Measurements from ENCODE around the gene ARHGAP35. TPM values are rescaled to one million over a fixed set of nuclear protein-coding genes. Genes with fewer than 3 reads are reported as not detected.

ARHGAP35 gene
- total and polyA plus RNA-seq, 2 donors (not counting 3 experiments of a cell fraction or from before 2014, with no cell fraction given), result 25.7 to 51.3 TPM

GRCh38 chr19:46898731-46899130, 37.9 kb downstream of the ARHGAP35 start:
- peaks cover 27% of the 10 kb centered on the region for H3K79me2 ChIP-seq (ENCODE audit: control insufficient read depth, insufficient read depth, low read length)
- BruUV-seq (replicated peaks), result no TSS peak
- no peak for DNase-seq (ENCODE audit: low read depth, low spot score)

DNA sequence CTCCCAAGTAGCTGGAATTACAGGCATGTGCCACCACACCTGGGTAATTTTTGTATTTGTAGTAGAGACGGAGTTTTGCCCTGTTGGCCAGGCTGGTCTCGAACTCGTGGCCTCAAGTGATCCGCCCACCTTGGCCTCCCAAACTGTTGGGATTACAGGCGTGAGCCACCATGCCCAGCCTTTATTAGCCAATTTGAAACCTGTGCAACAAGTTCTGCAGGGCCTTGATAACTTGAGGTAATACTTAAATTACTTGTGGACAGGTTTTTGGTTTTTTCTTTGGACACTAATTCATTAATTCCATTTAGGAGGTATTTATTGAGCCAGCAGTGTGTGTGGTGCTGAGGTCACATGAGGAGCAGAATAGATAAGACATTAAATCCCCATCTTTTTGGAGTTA, 39.5 kb downstream of the ARHGAP35 start:
- peaks cover 35% of the 10 kb centered on the region for H3K79me2 ChIP-seq (ENCODE audit: control insufficient read depth, insufficient read depth, low read length)
- peaks cover 30% of the 10 kb centered on the region for H3K4me1 ChIP-seq (ENCODE audit: control insufficient read depth, extremely low read depth, insufficient read depth, low read length)
- no peaks in the 10 kb centered on the region for H3K9me1 ChIP-seq (replicated peaks; ENCODE audit: control insufficient read depth, extremely low read depth, insufficient read depth, low read length)
- H4K20me1 ChIP-seq (replicated peaks; ENCODE audit: control insufficient read depth, extremely low read depth, insufficient read depth, low read length), result peaks cover 12% of the 10 kb centered on the region
- no peak overlapping the region for H3K9ac ChIP-seq (replicated peaks; ENCODE audit: extremely low read depth, insufficient read depth, low read length)
- H2AFZ ChIP-seq (ENCODE audit: low read depth, low read length), result no peak overlapping the region
- no peak overlapping the region for H3K4me3 ChIP-seq (replicated peaks in 1 of 3; ENCODE audit: insufficient read depth in 1 of 3, low read depth in 1 of 3, low read length in 3 of 3)
- no peak for TF ChIP-seq MYC (IDR thresholded peaks at IDR 0.05; ENCODE audit: low read depth, low read length)
- TF ChIP-seq JUN (IDR thresholded peaks at IDR 0.05; ENCODE audit: borderline replicate concordance, insufficient read depth, insufficient read length, low read depth), result no peak
- TF ChIP-seq EZH2 (IDR thresholded peaks at IDR 0.05; ENCODE audit: borderline replicate concordance, low read depth, low read length, severe bottlenecking), result no peak
- TF ChIP-seq POLR2AphosphoS5 (IDR thresholded peaks at IDR 0.05; ENCODE audit: insufficient read depth, low read depth, low read length), result no peak
- no peak for TF ChIP-seq FOS (IDR thresholded peaks at IDR 0.05; ENCODE audit: borderline replicate concordance, insufficient read depth, low read length)
- no peak for TF ChIP-seq POLR2A (IDR thresholded peaks at IDR 0.05; ENCODE audit: low read depth, low read length)
- TF ChIP-seq GATA2 (IDR thresholded peaks at IDR 0.05; ENCODE audit: insufficient read depth, insufficient read length, low read depth, low read length), result no peak
- TF ChIP-seq, protein P1, sequence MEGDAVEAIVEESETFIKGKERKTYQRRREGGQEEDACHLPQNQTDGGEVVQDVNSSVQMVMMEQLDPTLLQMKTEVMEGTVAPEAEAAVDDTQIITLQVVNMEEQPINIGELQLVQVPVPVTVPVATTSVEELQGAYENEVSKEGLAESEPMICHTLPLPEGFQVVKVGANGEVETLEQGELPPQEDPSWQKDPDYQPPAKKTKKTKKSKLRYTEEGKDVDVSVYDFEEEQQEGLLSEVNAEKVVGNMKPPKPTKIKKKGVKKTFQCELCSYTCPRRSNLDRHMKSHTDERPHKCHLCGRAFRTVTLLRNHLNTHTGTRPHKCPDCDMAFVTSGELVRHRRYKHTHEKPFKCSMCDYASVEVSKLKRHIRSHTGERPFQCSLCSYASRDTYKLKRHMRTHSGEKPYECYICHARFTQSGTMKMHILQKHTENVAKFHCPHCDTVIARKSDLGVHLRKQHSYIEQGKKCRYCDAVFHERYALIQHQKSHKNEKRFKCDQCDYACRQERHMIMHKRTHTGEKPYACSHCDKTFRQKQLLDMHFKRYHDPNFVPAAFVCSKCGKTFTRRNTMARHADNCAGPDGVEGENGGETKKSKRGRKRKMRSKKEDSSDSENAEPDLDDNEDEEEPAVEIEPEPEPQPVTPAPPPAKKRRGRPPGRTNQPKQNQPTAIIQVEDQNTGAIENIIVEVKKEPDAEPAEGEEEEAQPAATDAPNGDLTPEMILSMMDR (IDR thresholded peaks at IDR 0.05; ENCODE audit: extremely low read depth in 1 of 2, insufficient read depth in 1 of 2, low read depth in 1 of 2, low read length in 2 of 2), result no peak
- TF ChIP-seq, protein P2, sequence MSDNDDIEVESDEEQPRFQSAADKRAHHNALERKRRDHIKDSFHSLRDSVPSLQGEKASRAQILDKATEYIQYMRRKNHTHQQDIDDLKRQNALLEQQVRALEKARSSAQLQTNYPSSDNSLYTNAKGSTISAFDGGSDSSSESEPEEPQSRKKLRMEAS (IDR thresholded peaks at IDR 0.05; ENCODE audit: insufficient read depth, insufficient read length), result no peak
- no peaks in the 10 kb centered on the region for H3K36me3 ChIP-seq (ENCODE audit: control insufficient read depth in 2 of 2, extremely low read depth in 1 of 2, insufficient read depth in 2 of 2, low read length in 2 of 2)
- BruUV-seq (replicated peaks), result no TSS peak
- no peak overlapping the region for H3K27ac ChIP-seq (ENCODE audit: insufficient read depth, low read depth, low read length)
- no peak for DNase-seq (ENCODE audit: low read depth, low spot score)
- no peak for FAIRE-seq
- POLR2A ChIA-PET, result no interaction called here
- CTCF ChIA-PET, result no interaction called here
- no peak overlapping the region for H3K4me2 ChIP-seq (ENCODE audit: insufficient read depth, low read length)
- intact Hi-C loops (cut with micrococcal nuclease), result no loop called here
- H3K27me3 ChIP-seq (ENCODE audit: control insufficient read depth in 2 of 2, insufficient read depth in 2 of 2, low read length in 2 of 2), result no peaks in the 10 kb centered on the region
- H3K9me3 ChIP-seq (replicated peaks; ENCODE audit: control insufficient read depth, insufficient read depth, low read length), result no peaks in the 10 kb centered on the region
- dilution Hi-C loops (cut with MboI; ENCODE audit: extremely low pct_ligation_motif_present, low sequenced_read_pairs), result no loop called here

More at GRCh38 chr19:46898731-46899130, 37.9 kb downstream of the ARHGAP35 start:
- peaks cover 16% of the 10 kb centered on the region for H3K4me1 ChIP-seq (ENCODE audit: control insufficient read depth, extremely low read depth, insufficient read depth, low read length)
- H4K20me1 ChIP-seq (replicated peaks; ENCODE audit: control insufficient read depth, extremely low read depth, insufficient read depth, low read length), result peaks cover 9% of the 10 kb centered on the region
- H3K9ac ChIP-seq (replicated peaks; ENCODE audit: extremely low read depth, insufficient read depth, low read length), result no peak overlapping the region
- H2AFZ ChIP-seq (ENCODE audit: low read depth, low read length), result no peak overlapping the region
- H3K36me3 ChIP-seq (ENCODE audit: control insufficient read depth in 2 of 2, extremely low read depth in 1 of 2, insufficient read depth in 2 of 2, low read length in 2 of 2), result no peaks in the 10 kb centered on the region
- H3K27ac ChIP-seq (ENCODE audit: insufficient read depth, low read depth, low read length), result no peak overlapping the region
- no peak overlapping the region for H3K4me3 ChIP-seq (replicated peaks in 1 of 3; ENCODE audit: insufficient read depth in 1 of 3, low read depth in 1 of 3, low read length in 3 of 3)
- CTCF ChIA-PET, result interaction anchor here (1.6 kb wide), 1 partner anchor 92 kb away, joined by 3 read pairs; no protein-coding TSS in a partner anchor
- no peaks in the 10 kb centered on the region for H3K9me1 ChIP-seq (replicated peaks; ENCODE audit: control insufficient read depth, extremely low read depth, insufficient read depth, low read length)
- dilution Hi-C loops (cut with MboI; ENCODE audit: extremely low pct_ligation_motif_present, low sequenced_read_pairs), result no loop called here
- no peak for FAIRE-seq
- no peaks in the 10 kb centered on the region for H3K9me3 ChIP-seq (replicated peaks; ENCODE audit: control insufficient read depth, insufficient read depth, low read length)
- no peaks in the 10 kb centered on the region for H3K27me3 ChIP-seq (ENCODE audit: control insufficient read depth in 2 of 2, insufficient read depth in 2 of 2, low read length in 2 of 2)
- TF ChIP-seq MYC (IDR thresholded peaks at IDR 0.05; ENCODE audit: low read depth, low read length) (no peak), JUN (IDR thresholded peaks at IDR 0.05; ENCODE audit: borderline replicate concordance, insufficient read depth, insufficient read length, low read depth) (no peak), GATA2 (IDR thresholded peaks at IDR 0.05; ENCODE audit: insufficient read depth, insufficient read length, low read depth, low read length) (no peak)
- H3K4me2 ChIP-seq (ENCODE audit: insufficient read depth, low read length), result no peak overlapping the region
- POLR2A ChIA-PET, result interaction anchor here (1.0 kb wide), 1 partner anchor 31 kb away, joined by 4 read pairs; no protein-coding TSS in a partner anchor
- intact Hi-C loops (cut with micrococcal nuclease), result no loop called here
